HG03064 (cell line): ENCODE measurements around the gene EMC7.

Source experiments
- ATAC-seq: cut with Tn5 transposase; IDR thresholded peaks from one replicate; pipeline ENCODE4 v1.9.1; 2021; ENCODE audit warnings: low read depth; ENCODE audit not compliant: unreplicated experiment

Gene EMC7

DNA sequence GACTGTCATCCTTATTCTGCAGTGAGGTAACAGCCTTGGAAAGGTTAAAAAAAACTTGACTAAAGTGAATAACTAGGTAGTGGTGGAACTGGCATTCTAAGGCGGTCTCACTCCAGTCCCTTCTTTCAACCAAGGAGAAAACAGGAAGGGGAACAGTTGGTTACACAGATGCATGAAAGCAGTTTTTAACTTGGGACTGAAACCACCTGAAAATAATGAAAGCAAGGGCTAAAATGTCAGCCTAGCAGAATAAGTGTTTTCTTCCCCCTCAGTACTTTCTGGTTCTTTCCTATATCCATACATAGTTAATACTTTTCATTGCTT is 61.9 kb downstream of the EMC7 start:
- ATAC-seq, result no peak

DNA sequence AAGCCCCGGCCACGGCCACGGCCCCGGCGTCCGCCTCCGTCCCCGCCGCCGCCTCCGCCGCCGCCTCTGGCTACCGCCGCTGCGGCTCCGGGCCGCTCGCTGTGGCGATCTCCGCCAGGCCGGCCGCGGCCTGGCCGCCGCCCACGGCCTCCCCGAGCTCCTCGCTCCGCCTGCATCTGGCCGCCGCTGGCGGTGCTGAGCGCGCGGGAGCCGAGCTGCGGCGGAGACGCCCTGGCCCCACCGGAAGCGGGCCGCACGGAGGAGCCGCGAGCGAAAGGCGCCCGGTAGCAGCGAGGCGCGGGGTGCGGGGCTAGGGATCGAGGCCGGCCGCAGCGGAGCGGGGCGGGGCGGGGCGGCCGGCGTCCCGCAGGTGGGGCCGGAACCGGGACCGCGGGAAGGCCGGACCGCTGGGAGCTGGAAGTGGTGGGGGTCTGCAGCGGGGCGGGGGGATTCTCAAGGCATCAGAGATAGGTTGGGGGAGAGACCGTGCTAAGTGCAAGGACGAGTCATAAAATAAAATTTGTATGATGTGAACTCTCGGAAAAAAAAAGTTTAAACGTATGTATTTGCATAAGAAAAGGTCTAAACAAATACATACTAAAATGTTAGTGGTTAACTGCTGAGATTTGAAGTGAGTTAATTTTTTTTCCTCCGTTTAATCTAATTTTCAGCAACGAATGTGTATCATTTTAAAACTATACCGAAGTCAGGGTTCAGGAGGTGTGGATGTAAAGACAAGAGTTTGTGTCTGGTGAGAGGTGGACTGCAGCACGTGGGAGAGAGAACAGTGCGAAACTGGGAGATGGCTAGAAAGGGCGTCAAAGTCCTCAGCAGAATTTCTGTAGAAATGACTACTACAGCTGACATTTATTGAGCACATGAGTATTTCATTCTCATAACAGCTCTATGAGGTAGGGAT is 62.5 kb downstream of the EMC7 start, which contains the start of gene AVEN:
Gene AVEN, minus strand, starts transcription at position 334 of the 919 bp plus-strand sequence. Its CDS starts 158 bp downstream, at position 176.
- ATAC-seq, result peak; percentile 51

DNA sequence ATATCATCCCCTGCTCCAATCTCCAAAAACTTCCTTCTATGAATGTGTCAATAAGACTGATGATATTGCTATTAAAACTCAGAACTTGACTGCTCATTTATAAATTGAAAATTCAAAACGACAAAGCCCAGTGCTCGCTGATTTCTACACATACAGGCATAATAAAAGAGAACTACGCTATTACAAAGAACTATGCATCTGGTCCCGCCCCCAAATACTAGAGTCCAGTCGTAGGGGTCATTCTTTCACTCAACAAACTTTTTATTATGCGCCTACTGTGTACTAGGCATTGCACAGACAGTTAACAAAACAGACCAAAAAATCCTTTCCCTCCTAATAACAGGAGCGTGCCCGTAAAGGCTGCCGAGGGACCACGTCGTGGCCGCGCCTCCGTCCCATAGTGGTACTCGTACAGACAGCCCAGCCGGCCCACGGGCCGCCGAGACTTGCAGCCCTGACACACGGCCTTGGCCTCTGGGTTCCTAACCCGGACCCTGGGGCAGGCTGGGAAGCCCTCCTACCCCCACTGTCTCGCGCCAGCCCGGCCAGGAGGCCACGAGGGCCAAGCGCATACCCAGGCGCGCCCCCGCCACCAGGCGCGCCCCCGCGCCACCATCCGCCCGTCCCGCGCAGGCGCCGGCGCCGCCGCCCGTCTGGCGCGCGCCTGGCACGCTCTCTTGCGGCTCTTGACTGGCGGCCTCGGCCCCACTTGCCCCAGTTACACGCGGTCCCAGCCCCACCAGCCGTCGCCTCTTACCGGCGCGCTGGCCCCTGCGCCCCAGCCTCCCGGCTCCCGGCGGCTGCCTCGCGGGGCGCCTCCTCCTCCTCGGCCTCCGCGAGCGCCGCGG is 63.4 kb downstream of the EMC7 start:
- peak; percentile 65 for ATAC-seq
